Measurements from ENCODE around the gene ABCA4. TPM values are rescaled to one million over a fixed set of nuclear protein-coding genes. Genes with fewer than 3 reads are reported as not detected.
A peak's percentile ranks its signal among the peaks of the same experiment; 100 is the strongest.

The ABCA4 gene
- total RNA-seq, 2 donors from 2014 or later = under 0.01 TPM

- ATAC-seq = no peak
- H3K36me3 ChIP-seq (replicated peaks in 1 of 2; ENCODE audit: insufficient read depth in 1 of 2, low read depth in 2 of 2) = no peaks in the 10 kb centered on the region
- H3K27ac ChIP-seq = peak overlapping the region in 3 of 4 donors; percentile 25 to 64 (median 52)
- no peaks in the 10 kb centered on the region for H3K27me3 ChIP-seq
- WGBS, 2 donors = 62% methylated on average over 6 of the region's 6 CpGs
- TF ChIP-seq CTCF (IDR thresholded peaks at IDR 0.05) (no peak), POLR2A (IDR thresholded peaks at IDR 0.05) (no peak)
- H3K9me3 ChIP-seq = no peaks in the 10 kb centered on the region
- no peak for DNase-seq
- intact Hi-C loops (cut with DNase I) = no loop called here
- no peak overlapping the region for H3K4me3 ChIP-seq
- H3K4me1 ChIP-seq = peaks cover 13% of the 10 kb centered on the region
Measured at GRCh38 chr1:94093996-94094395, 27.0 kb downstream of the ABCA4 start.

GRCh38 chr1:94093396-94093795 is 27.6 kb downstream of the ABCA4 start:
- H3K27ac ChIP-seq = peak overlapping the region in 1 of 4 donors; percentile 64
- no peaks in the 10 kb centered on the region for H3K27me3 ChIP-seq
- no peak for ATAC-seq
- no peak for DNase-seq
- WGBS, 2 donors = 86 to 89% methylated on average over 4 of the region's 4 CpGs
- intact Hi-C loops (cut with DNase I) = no loop called here
- H3K4me1 ChIP-seq = peaks cover 13% of the 10 kb centered on the region
- TF ChIP-seq CTCF (IDR thresholded peaks at IDR 0.05) (no peak), POLR2A (IDR thresholded peaks at IDR 0.05) (no peak)
- H3K36me3 ChIP-seq (replicated peaks in 1 of 2; ENCODE audit: insufficient read depth in 1 of 2, low read depth in 2 of 2) = no peaks in the 10 kb centered on the region
- H3K9me3 ChIP-seq = no peaks in the 10 kb centered on the region
- no peak overlapping the region for H3K4me3 ChIP-seq

GRCh38 chr1:94092210-94092613 is 28.7 kb downstream of the ABCA4 start:
- no peak overlapping the region for H3K27ac ChIP-seq
- H3K4me3 ChIP-seq = no peak overlapping the region
- no peaks in the 10 kb centered on the region for H3K27me3 ChIP-seq
- 67 to 81% methylated on average over 4 of the region's 4 CpGs for WGBS, 2 donors
- peaks cover 13% of the 10 kb centered on the region for H3K4me1 ChIP-seq
- ATAC-seq = peak; percentile 43
- no peaks in the 10 kb centered on the region for H3K36me3 ChIP-seq (replicated peaks in 1 of 2; ENCODE audit: insufficient read depth in 1 of 2, low read depth in 2 of 2)
- TF ChIP-seq POLR2A (IDR thresholded peaks at IDR 0.05) (no peak), CTCF (IDR thresholded peaks at IDR 0.05) (no peak)
- DNase-seq = peak in 1 of 4 donors; percentile 38
- H3K9me3 ChIP-seq = no peaks in the 10 kb centered on the region
- intact Hi-C loops (cut with DNase I) = no loop called here

GRCh38 chr1:94090761-94091160 is 30.2 kb downstream of the ABCA4 start:
- Histone ChIP-seq H3K4me3 (no peak overlapping the region), H3K27ac (no peak overlapping the region), H3K36me3 (replicated peaks in 1 of 2; ENCODE audit: insufficient read depth in 1 of 2, low read depth in 2 of 2) (no peaks in the 10 kb centered on the region), H3K4me1 (peaks cover 13% of the 10 kb centered on the region), H3K9me3 (no peaks in the 10 kb centered on the region), H3K27me3 (no peaks in the 10 kb centered on the region)
- intact Hi-C loops (cut with DNase I) = no loop called here
- WGBS, 2 donors = 63 to 67% methylated on average over 3 of the region's 3 CpGs
- DNase-seq = no peak
- no peak for TF ChIP-seq CTCF (IDR thresholded peaks at IDR 0.05)
- no peak for TF ChIP-seq POLR2A (IDR thresholded peaks at IDR 0.05)
- ATAC-seq = no peak

- Histone ChIP-seq H3K27me3 (no peaks in the 10 kb centered on the region), H3K4me1 (no peaks in the 10 kb centered on the region), H3K36me3 (replicated peaks in 1 of 2; ENCODE audit: insufficient read depth in 1 of 2, low read depth in 2 of 2) (no peaks in the 10 kb centered on the region), H3K4me3 (no peak overlapping the region), H3K9me3 (no peaks in the 10 kb centered on the region), H3K27ac (no peak overlapping the region)
- no peak for TF ChIP-seq CTCF (IDR thresholded peaks at IDR 0.05)
- no peak for TF ChIP-seq POLR2A (IDR thresholded peaks at IDR 0.05)
- no peak for ATAC-seq
- intact Hi-C loops (cut with DNase I) = no loop called here
- 52 to 59% methylated on average over 2 of the region's 2 CpGs for WGBS, 2 donors
- no peak for DNase-seq
Measured at GRCh38 chr1:94087193-94087592, 33.8 kb downstream of the ABCA4 start.
